ENCODE results near the gene BEX3.

Gene BEX3

GRCh38 chrX:103423955-103424638 is 47.8 kb downstream of the BEX3 start:
- Histone ChIP-seq H3K4me3 (replicated peaks; ENCODE audit: insufficient read depth, low read length) (no peak overlapping the region), H3K27ac (replicated peaks) (no peak overlapping the region), H3K27me3 (ENCODE audit: insufficient read depth, poor library complexity, severe bottlenecking) (no peaks in the 10 kb centered on the region)
- TF ChIP-seq SPI1 (IDR thresholded peaks at IDR 0.05; ENCODE audit: borderline replicate concordance, low read depth) (no peak), POLR2AphosphoS5 (IDR thresholded peaks at IDR 0.05; ENCODE audit: low read depth) (no peak), GABPA (IDR thresholded peaks at IDR 0.05; ENCODE audit: low read depth) (no peak), CTCF (IDR thresholded peaks at IDR 0.05; ENCODE audit: insufficient read depth, low read length) (no peak), REST (IDR thresholded peaks at IDR 0.05; ENCODE audit: insufficient replicate concordance, low read depth) (no peak)
- no peak for DNase-seq (ENCODE audit: low read depth in 1 of 2, low spot score in 1 of 2)
